B cell (primary cell): ENCODE results near the gene OSBPL5. TPM values are rescaled to one million over a fixed set of nuclear protein-coding genes. Genes with fewer than 3 reads are reported as not detected.

Source experiments
- ATAC-seq: fragments of 200-7000 bp; cut with Tn5 transposase; one replicate; pipeline ENCODE4 v1.10.0; 2021; ENCODE audit warnings: low read depth, mild to moderate bottlenecking, moderate number of reproducible peaks, moderate library complexity
- CTCF ChIA-PET: fragments of 350-600 bp; sonication (Branson Sonifier 250); formaldehyde crosslinking; loops from one replicate; lab custom pipeline; 2021; ENCODE audit warnings: antibody characterized with exemption, inconsistent platforms; lab: Charles Lee
- POLR2A ChIA-PET: fragments of 350-600 bp; sonication (Branson Sonifier 250); formaldehyde crosslinking; loops from one replicate; lab custom pipeline; 2021; ENCODE audit warnings: antibody characterized with exemption; lab: Charles Lee
- DNase-seq: peaks from one replicate; pipeline ENCODE4 v3.0.0; 2013
- H2AFZ ChIP-seq: 2 replicates; pipeline ENCODE4 v1.6.1; 2012; ENCODE audit warnings: mild to moderate bottlenecking, low read depth, low read length; ENCODE audit not compliant: insufficient read depth, poor library complexity, severe bottlenecking
- H3K27ac ChIP-seq, 2 donors: 1 replicate in 1 of 2; 2 replicates in 1 of 2; pipeline ENCODE4 v1.5.1; 2012 to 2013; ENCODE audit warnings: low read length in 2 of 2, mild to moderate bottlenecking in 2 of 2, moderate library complexity in 1 of 2
- H3K27me3 ChIP-seq, 4 experiments: fragments of 200-600 bp in 1 of 4; sonication (generic) in 1 of 4; replicated peaks in 1 of 4; 1 replicate in 2 of 4; 2 replicates in 2 of 4; pipeline versions ENCODE4 v1.6.1 to v1.7.0; 2013 to 2016; ENCODE audit warnings: low read length in 3 of 4, mild to moderate bottlenecking in 2 of 4, mixed read lengths in 1 of 4, moderate library complexity in 1 of 4; ENCODE audit not compliant: insufficient read depth in 4 of 4, control insufficient read depth in 3 of 4; ENCODE audit errors: control extremely low read depth in 1 of 4
- H3K36me3 ChIP-seq, 2 experiments: replicated peaks in 1 of 2; 1 replicate in 1 of 2; 2 replicates in 1 of 2; pipeline versions ENCODE4 v1.6.1 to v1.7.1; 2013; ENCODE audit warnings: low read length in 1 of 2; ENCODE audit not compliant: insufficient read depth in 2 of 2, control insufficient read depth in 1 of 2; ENCODE audit errors: control extremely low read depth in 1 of 2, extremely low read depth in 1 of 2
- H3K4me1 ChIP-seq, 2 donors: fragments of 200-600 bp in 1 of 2; sonication (generic) in 1 of 2; 1 replicate in 1 of 2; 2 replicates in 1 of 2; pipeline versions ENCODE4 v1.5.1 to v1.6.1; 2013 to 2017; ENCODE audit warnings: low read length in 2 of 2; ENCODE audit not compliant: control insufficient read depth in 2 of 2, insufficient read depth in 2 of 2
- H3K4me2 ChIP-seq: replicated peaks from 2 replicates; pipeline ENCODE3; 2012; ENCODE audit warnings: mild to moderate bottlenecking, low read depth, low read length; ENCODE audit not compliant: poor library complexity, severe bottlenecking
- H3K4me3 ChIP-seq, 5 experiments: fragments of 200-600 bp in 1 of 5; sonication (generic) in 1 of 5; 1 replicate in 3 of 5; 2 replicates in 2 of 5; pipeline versions ENCODE4 v1.5.1 to v1.7.0; 2011 to 2016; ENCODE audit warnings: low read length in 4 of 5, mild to moderate bottlenecking in 4 of 5, low read depth in 2 of 5, control low read depth in 1 of 5, moderate library complexity in 1 of 5; ENCODE audit not compliant: insufficient read depth in 1 of 5; ENCODE audit errors: control extremely low read depth in 1 of 5, extremely low read depth in 1 of 5
- H3K79me2 ChIP-seq: fragments of 200-600 bp; sonication (generic); one replicate; pipeline ENCODE4 v1.6.0; 2016; ENCODE audit warnings: low read length; ENCODE audit not compliant: control insufficient read depth, insufficient read depth
- H3K9ac ChIP-seq: fragments of 200-600 bp; sonication (generic); 2 replicates; pipeline ENCODE4 v1.6.1; 2017; ENCODE audit warnings: mild to moderate bottlenecking, low read length, moderate library complexity
- H3K9me3 ChIP-seq, 3 donors: one replicate each; pipeline versions ENCODE4 v1.6.1 to v1.7.1; 2013; ENCODE audit warnings: low read length in 2 of 3; ENCODE audit not compliant: control insufficient read depth in 2 of 3, insufficient read depth in 1 of 3; ENCODE audit errors: control extremely low read depth in 1 of 3
- H4K20me1 ChIP-seq: 2 replicates; pipeline ENCODE4 v1.6.0; 2012; ENCODE audit warnings: mild to moderate bottlenecking, low read length; ENCODE audit not compliant: insufficient read depth, control insufficient read depth, poor library complexity, severe bottlenecking
- H3K27ac Mint-ChIP-seq: one replicate; pipeline ENCODE4 v1.8.0; 2021; ENCODE audit warnings: mixed read lengths
- H3K27me3 Mint-ChIP-seq: one replicate; pipeline ENCODE4 v1.8.0; 2021; ENCODE audit warnings: mixed read lengths
- H3K4me1 Mint-ChIP-seq: one replicate; pipeline ENCODE4 v1.8.0; 2021; ENCODE audit warnings: mixed read lengths
- H3K4me3 Mint-ChIP-seq: one replicate; pipeline ENCODE4 v1.8.0; 2021; ENCODE audit warnings: mixed read lengths
- H3K9me3 Mint-ChIP-seq: one replicate; pipeline ENCODE4 v1.8.0; 2022; ENCODE audit warnings: mixed read lengths; ENCODE audit not compliant: insufficient read depth
- CTCF ChIP-seq: fragments of 200-600 bp; IDR thresholded peaks from one replicate; pipeline ENCODE4 v1.8.0; 2022; ENCODE audit warnings: antibody characterized with exemption, mild to moderate bottlenecking
- EZH2 ChIP-seq: IDR thresholded peaks from 2 replicates; pipeline ENCODE4 v1.6.1; 2012; ENCODE audit warnings: borderline replicate concordance, low read depth, mild to moderate bottlenecking, moderate library complexity, low read length; ENCODE audit not compliant: insufficient read depth, poor library complexity, severe bottlenecking
- WGBS: methylation state at CpG from one replicate; pipeline ENCODE4 v1.1.5; 2013; ENCODE audit warnings: missing lambda C conversion rate; ENCODE audit not compliant: insufficient coverage; 5-methylcytosine and 5-hydroxymethylcytosine counted together
- intact Hi-C: fragments of 100-400 bp; cut with micrococcal nuclease; formaldehyde crosslinking; loops from one replicate; pipeline ENCODE4 v1.10.0; 2022
- polyA plus RNA-seq: library from polyadenylated mRNA; depleted of rRNA; stranded (reverse); fragments of >200 nt; gene quantifications from 2 replicates; pipeline ENCODE4 v1.2.3, GENCODE V29; 2012
- total RNA-seq, 2 donors: library from RNA; stranded (reverse); fragments of 120-200 nt in 1 of 2; gene quantifications; 1 replicate in 1 of 2; 2 replicates in 1 of 2; pipeline versions ENCODE4 v1.2.3 to v1.2.4, GENCODE V29; 2013 to 2022

Gene OSBPL5
- total and polyA plus RNA-seq, 2 donors (not counting 1 experiment from before 2014, with no cell fraction given), result 0.15 to 1.2 TPM

- Histone ChIP-seq H3K36me3 (no peaks in the 10 kb centered on the region), H2AFZ (no peak overlapping the region), H3K27me3 (peaks cover 0 to 7% (median 0%) of the 10 kb centered on the region in 4 experiments), H3K9me3 (no peaks in the 10 kb centered on the region), H3K4me2 (no peak overlapping the region), H4K20me1 (no peaks in the 10 kb centered on the region), H3K9ac (no peak overlapping the region), H3K4me1 (peaks cover 0 to 6% of the 10 kb centered on the region in 2 donors), H3K27ac (no peak overlapping the region), H3K4me3 (no peak overlapping the region), H3K79me2 (no peaks in the 10 kb centered on the region)
- WGBS, result 91% methylated on average over 25 of the region's 25 CpGs
- DNase-seq, result no peak
- Mint-ChIP-seq H3K9me3 (no peaks in the 10 kb centered on the region), H3K4me1 (no peaks in the 10 kb centered on the region), H3K4me3 (no peak overlapping the region), H3K27me3 (peaks cover 8% of the 10 kb centered on the region), H3K27ac (no peak overlapping the region)
- CTCF ChIA-PET, result interaction anchor here (0.8 to 6.2 kb wide), 8 partner anchors 21 to 556 kb away, joined by 3 to 112 read pairs (median 52); partner anchors contain the start of gene CARS1
- no peak for TF ChIP-seq EZH2
- intact Hi-C loops, result loop anchor here (5.0 kb wide), 1 partner anchor 97 kb away; the partner anchor contains the start of gene NAP1L4
- POLR2A ChIA-PET, result no interaction called here
- no peak for ATAC-seq
These were observed 75.7 kb downstream of the OSBPL5 start for GRCh38 chr11:3089236-3090061.

- peaks cover 8% of the 10 kb centered on the region for H3K27me3 Mint-ChIP-seq
- Histone ChIP-seq H3K36me3 (no peaks in the 10 kb centered on the region), H3K4me3 (no peak overlapping the region), H3K9ac (no peak overlapping the region), H3K4me1 (peaks cover 0 to 6% of the 10 kb centered on the region in 2 donors), H2AFZ (no peak overlapping the region), H3K9me3 (no peaks in the 10 kb centered on the region), H4K20me1 (no peaks in the 10 kb centered on the region), H3K27me3 (peaks cover 0 to 2% (median 0%) of the 10 kb centered on the region in 4 experiments), H3K27ac (no peak overlapping the region), H3K4me2 (no peak overlapping the region), H3K79me2 (no peaks in the 10 kb centered on the region)
- no peaks in the 10 kb centered on the region for H3K4me1 Mint-ChIP-seq
- ATAC-seq (no peak), DNase-seq (no peak)
- intact Hi-C loops, result no loop called here
- ChIA-PET POLR2A (no interaction called here), CTCF (interaction anchor here (3.8 to 6.2 kb wide), 5 partner anchors 35 to 556 kb away, joined by 34 to 112 read pairs (median 83); partner anchors contain the start of gene CARS1)
- TF ChIP-seq CTCF (no peak), EZH2 (no peak)
- WGBS, result 95% methylated on average over 14 of the region's 14 CpGs
- H3K4me3 Mint-ChIP-seq, result no peak overlapping the region
- H3K27ac Mint-ChIP-seq, result no peak overlapping the region
- H3K9me3 Mint-ChIP-seq, result no peaks in the 10 kb centered on the region
These were observed 76.3 kb downstream of the OSBPL5 start for GRCh38 chr11:3088806-3089205.
